Myocyte (in vitro differentiated cells): ENCODE data around the gene TADA2A. TPM values are rescaled to one million over a fixed set of nuclear protein-coding genes. Genes with fewer than 3 reads are reported as not detected.

ENCODE experiments used
- DNase-seq: peaks from one replicate; pipeline ENCODE4 v3.0.0-alpha.2; 2012; ENCODE audit warnings: low read depth
- total RNA-seq: library from RNA; depleted of rRNA; stranded (reverse); fragments of >200 nt; gene quantifications from 2 replicates; pipeline ENCODE4 v1.2.3, GENCODE V29; 2014

Gene TADA2A
- total RNA-seq, 1 donor from 2014 or later, result 10.6 TPM

DNA sequence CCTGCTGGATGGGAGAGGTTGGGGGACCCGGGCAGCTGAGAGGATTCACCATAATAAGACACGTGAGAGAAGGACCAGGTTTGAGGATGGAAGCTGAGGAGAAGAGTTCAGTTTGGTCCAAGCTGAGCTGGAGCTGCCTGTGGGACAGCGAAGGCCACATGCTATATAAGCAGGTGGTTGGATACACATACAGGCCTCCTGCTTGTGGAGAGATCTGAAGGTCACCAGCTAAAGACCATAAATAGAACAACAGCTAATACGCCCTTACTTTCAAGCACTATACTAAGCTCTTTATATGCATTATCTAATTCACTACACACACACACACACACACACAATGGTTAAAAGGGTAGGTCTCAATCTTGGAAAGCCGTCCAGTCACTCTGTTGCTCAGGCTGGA lies 115.1 kb downstream of the TADA2A start:
- DNase-seq, result no peak

DNA sequence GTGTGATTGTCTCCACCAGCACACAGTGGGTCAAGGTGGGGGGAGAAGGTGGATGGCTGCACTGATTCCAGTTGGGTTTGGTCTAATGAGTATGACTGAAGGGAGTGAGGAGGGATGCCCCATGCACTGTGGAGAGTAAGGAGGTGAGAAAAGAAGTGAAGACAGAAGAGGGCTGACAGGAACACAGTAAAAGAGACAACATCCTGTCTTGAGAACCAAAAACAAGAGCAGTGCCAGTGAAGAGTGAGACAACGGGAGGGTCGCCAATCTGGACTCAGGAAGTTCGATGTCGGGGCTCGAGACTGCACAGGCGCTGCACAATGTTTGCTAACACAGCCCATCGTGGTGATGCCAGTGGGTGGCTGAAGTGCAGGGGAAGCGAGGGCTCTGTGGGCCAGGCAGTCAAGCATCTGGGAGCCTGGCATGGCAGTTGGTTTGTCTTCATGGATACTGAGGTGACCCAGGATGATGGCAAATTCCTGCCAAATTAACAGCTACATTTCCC lies 117.1 kb downstream of the TADA2A start:
- no peak for DNase-seq

DNA sequence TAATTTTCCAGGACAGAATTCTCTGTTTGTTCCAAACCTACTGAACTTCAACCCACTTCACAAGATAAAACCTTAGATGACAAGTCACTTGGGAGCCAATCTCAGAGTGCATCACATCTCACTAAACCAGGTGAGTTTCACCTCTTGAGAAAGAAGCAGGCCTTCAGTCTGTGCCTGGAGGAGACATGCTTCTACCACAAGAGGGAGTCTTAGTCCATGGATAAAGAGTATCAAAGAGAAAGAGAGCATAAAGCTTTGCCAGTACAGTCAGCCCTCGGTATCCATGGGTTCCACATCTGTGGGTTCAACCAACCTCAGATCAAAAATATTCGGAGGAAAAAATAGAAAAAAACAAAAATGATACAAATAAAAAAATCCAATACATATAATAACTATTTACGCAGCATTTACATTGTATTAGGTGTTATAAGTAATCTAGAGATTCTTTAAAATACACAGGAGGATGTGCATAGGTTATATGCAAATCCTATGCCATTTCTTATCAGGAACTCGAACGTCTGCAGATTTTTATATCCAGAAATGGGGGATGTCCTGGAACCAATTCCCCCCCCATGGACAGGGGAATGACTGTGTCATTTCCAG lies 120.7 kb downstream of the TADA2A start:
- no peak for DNase-seq

Other genes starting within 250 kb of the TADA2A start
- gene C17orf78, start 30.9 kb upstream of the TADA2A start, total RNA-seq, result not detected in 2 replicates
- 33.0 and 45.9 TPM in 2 replicates for gene ACACA, start 50 bp upstream of the TADA2A start, total RNA-seq
- gene DUSP14, start 83.0 kb downstream of the TADA2A start, total RNA-seq, result 40.4 and 80.2 TPM in 2 replicates
- 9.0 and 12.6 TPM in 2 replicates for gene SYNRG, start 202.5 kb downstream of the TADA2A start, total RNA-seq
- 25.0 and 29.5 TPM in 2 replicates for gene DDX52, start 236.6 kb downstream of the TADA2A start, total RNA-seq